GM18508 (cell line): ENCODE data around the gene POU2AF1.
A peak's percentile ranks its signal among the peaks of the same experiment; 100 is the strongest.

Experiments used
- ATAC-seq: cut with Tn5 transposase; IDR thresholded peaks from one replicate; pipeline ENCODE4 v1.9.1; 2021; ENCODE audit warnings: moderate number of reproducible peaks; ENCODE audit not compliant: insufficient read depth, unreplicated experiment

POU2AF1 gene

DNA sequence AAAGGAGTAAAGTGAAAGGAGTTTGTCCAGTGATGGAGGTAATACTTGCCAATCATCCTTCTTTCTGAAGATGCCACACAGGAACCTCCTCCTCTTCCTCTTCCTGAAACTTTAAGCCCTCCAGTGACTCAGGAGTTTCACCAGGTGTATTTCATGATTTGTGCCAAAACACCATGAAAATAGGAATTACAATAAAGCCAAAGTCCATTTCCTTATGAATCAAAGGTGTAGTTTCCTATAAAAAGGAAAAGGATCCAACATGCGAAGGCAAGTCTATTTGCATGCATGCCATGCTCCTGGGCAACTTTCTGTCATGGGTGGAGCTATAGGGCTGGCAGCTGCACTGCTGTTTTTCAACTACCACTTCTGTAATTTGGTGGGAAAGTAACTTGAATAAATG lies 9.8 kb upstream of the POU2AF1 start:
- ATAC-seq, result no peak

DNA sequence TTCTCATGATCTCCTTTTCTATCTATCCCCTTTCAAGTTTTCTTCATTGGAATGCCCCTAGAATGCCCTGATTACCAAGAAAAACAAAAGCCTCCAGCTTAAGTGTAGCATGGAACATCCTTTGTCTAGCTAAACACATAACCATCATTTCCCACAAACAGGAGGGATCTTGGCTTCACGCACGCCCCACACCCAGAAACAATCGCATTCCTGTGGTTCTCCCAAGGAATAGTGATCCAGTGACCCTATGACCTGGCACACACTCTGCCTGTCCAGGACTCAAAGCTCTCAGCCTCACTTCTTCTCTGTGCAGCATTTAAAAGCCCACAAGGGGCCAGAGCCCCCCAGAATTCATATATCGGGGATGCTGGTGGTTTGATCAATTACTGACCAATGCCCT lies 9.3 kb upstream of the POU2AF1 start:
- ATAC-seq, result no peak

DNA sequence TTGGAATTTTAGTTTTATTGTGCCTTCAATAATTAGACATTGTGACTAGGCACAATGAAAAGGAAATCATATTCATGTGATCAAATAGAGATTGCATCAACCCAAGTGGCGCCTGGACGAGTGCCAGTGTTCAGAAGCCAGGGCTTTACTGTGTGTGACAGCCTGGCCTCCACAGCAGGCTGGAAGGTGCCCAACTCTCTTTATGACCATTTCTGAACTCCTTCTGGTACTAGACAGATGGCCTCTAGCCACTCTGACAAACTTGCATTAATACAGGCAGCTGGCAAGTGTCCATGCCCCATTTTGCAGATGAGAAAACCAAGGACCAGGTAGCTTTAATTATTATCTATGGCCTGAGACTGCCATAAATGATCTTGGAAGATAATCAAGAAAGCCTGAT lies 8.3 kb upstream of the POU2AF1 start:
- no peak for ATAC-seq

DNA sequence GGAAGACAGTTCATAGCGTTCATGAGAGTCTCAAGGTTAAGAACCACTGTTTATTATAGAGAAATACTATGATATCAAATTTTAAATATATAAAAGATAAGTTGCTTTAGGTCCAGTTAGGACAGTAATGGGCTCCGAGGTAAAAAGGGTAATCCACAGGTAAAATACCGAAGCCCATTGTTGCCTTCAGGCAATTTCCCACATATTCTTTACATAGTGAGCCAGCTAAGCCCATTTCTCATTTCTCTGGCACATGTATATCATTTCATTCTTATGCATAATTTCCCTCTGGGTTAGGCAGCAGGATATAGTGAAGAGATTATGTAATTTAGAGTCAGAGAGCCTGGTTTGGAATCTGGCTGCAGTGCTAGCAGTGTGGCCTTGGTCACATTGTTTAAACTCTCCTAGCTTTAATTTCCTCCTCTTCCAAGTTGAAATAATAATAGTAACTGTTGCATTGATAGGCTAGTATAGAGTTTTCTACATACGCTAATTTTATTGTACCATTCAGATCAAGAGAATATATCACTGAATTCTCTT lies 7.6 kb upstream of the POU2AF1 start:
- ATAC-seq, result no peak

DNA sequence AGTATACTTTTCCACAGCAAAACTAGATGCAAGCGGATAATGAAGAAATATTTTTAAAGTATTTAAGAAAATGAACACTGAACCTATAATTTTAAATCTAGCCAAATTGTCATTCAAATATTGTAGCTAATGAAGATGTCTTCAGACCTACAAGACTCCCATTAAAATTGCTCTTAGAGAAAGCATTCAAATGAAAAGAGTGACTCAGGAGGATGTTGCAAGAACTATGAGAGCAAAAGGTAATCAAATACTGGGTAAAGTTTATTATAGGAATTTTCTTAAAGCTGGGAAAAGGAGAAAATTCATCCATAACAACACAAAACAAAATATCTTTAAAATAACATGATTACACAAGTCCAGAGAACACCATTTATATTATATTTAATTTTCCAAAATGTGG lies 5.4 kb upstream of the POU2AF1 start:
- no peak for ATAC-seq

DNA sequence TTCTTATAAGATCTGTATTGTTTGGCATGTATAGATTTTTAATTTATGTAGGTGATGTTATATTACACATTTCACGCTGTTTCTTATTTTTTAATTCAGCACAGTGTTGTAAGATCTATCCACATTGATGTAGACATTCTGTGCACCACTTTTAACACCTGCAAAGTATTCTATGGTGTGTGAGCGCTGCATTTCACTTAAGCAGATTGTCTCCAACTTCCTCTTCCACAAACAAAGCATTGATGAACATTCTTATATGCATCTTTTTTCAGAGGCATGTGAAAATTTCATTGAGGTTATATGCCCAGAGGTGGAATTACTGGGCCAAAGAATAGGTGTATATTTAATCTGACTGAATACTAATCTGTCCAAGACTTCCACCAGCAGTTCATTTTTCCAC lies 3.4 kb upstream of the POU2AF1 start:
- no peak for ATAC-seq

DNA sequence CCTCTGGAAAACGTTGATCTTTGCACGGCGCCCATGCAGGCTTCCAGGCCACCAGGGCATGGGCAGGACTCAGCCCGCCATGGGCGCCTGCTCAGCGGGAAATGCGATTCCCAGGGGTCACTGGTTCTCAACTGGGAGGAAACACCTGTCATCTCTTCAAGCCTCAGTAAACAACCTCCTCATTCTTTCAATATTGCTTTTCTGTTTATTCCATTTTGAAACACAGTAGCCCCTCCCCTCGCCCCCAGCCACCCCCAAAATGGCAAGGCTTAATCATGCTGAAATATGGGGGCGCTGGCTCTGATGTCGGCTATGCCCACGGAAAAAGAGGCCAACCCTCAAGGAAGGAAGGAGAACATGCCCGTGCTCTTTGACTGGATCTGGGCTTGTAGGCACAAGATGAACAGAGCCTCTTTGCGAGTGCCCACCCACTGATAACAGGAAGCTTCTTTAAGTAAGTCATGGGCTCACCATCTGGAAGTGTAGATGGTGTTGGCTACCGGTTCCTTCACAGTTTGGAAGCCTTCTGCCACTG lies 594 bp upstream of the POU2AF1 start:
- ATAC-seq, result peak; percentile 17

DNA sequence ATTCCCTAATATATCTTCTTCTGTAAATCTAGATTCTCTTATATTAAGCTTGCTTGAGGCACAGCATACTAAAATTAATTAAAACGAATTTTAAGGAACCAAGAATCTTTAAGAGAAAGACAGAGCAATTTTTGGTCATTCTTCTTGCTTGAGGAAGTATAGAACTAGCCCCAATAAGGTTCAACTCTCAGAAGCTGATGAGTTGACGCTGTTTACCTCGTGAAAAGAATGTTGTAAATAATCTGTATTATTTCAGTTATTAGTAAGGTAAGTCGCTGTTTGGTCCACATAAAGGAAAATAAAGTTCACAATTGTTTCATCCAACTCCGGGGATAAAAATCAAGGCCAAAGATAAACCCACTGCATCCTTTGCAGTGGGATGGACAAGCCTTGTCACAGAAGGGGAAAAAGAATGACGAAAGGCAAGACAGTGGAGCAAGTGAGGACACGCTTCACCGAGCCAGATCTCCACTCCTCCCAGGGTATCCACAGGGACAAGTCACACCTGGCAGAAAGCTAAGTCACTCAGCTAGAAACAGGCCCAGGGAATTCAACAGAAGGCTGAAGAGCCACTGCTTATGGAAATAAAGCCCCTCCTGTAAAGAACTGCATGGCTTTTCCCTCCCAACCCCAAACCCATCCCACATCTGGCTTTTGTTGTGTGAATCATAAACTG lies 752 bp downstream of the POU2AF1 start:
- no peak for ATAC-seq

DNA sequence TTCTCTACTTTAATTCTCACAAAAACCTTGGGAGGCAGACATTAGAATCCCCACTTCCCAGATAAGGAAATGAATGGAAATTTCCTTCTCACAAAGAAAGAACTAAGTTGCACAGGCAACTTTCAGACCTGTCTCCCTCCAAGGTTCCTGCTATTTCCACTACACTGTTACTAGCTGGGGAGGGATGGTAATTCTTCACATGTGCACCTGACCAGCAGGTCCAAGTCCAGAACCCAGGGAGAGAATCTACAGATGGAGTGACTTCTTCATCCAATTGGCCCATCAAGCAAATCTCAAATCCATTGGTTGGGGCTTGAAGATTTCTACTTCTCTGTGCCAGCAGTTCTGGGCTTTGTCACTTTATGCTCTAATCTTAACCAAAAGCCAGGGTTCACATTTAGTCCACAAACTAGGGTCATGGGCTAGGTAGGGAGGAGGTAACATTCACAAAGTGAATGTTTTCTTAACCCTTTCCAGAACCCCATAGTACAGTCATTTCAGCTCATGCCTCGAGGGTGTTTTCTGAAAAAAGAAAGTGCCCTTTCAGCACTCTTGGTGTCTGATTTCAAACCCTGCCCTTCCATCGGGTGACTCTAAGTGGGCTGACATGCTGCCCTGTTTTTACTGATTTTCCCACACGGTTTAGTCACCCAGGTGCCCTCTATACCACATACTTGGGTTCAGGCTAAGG lies 2.7 kb downstream of the POU2AF1 start:
- ATAC-seq, result no peak

DNA sequence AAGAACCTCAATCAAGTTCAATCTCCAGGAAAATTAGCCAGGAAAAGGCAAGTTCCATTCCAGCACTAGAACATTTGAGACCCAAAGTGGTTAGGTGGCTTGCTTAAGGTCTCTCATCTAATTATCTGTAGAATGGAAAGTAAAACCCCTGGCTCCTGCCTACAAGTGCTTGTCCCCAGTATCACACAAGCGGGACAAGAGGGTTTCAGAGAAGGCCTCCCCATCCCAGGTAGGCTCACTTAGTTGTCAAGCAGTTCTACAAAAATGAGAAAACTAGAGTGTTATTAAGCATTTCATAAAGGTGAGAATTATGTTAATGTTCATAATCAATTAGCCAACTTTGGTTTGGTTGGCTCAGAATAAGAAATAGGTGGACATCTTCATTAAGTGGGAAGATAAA lies 5.5 kb downstream of the POU2AF1 start:
- ATAC-seq, result no peak

DNA sequence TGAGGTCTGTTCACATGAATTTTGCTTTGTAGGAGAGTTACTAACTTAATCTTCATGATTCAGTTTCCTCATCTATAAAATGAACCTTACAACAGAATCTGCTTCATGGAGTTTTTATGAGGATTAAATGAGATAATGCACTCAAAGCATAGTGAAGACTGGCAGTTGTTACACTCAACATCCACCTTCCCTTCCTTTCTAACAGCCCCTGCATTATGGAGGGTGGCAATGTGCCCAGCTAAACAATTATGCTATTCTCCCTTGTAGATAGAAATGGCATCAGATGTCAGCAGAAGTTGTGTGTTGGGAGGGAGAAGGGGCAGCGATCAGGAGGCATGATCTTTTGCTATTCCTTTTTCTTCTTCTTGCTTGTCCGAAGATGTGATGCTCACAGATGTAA lies 6.5 kb downstream of the POU2AF1 start:
- no peak for ATAC-seq

DNA sequence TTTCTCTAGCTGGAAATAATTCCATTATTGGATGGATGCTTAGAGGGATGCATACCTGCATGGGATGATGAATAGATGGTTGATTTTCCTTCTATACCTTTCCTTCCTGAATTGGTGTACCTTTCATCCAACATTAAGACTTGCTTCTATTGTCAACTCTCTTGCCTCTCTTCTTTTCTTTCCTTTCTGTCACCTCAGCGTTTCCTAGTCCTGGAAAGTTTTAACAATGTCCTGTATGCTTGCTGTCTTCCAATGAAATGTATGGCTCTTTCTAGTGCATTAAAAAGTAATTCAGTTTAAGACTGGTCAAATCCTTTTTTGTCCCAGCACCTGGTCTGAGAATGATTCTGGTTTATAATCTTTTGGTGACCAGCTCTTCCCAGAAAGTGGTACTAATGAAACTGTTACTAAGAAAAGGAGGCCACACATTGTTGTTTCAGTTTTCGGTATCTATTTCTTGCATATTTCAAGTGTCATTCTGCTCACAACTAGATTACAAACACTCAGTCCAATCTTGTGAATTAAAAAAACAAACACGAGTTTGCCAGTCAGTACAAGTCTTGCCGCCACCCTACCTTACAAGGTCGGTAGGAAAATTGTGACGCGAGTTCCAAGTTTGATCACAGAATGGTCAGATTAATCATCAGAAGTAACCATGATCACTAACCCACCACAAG lies 8.0 kb downstream of the POU2AF1 start:
- peak; percentile 40 for ATAC-seq

DNA sequence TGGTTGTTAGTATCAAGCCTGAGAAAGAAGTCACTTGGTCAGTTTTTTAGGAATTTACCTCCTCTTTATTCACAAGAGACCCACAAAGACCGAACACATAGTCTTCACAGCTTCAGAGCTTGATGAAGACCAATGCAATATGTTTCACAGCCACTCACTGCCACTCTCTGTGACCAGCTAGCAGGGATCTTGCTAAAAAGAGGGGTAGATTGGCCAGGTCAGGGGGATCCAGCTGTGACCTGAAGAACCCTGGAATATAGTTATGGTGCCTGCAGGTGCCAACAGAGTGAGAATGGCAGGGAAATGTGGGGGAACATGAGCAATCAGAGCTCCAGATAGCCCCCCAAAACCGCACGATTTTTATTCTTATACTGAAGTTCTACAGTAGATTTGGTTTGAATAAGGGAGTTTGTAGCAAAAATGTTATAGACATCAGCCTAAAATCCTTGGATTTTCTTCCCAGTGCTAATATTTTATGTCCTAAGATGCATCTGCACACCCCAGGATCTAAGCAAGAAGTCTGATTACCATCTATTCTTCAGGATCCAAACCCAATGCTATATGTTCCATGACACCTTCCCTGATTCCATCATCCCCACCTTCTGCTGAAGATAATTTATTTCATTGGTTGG lies 8.7 kb downstream of the POU2AF1 start:
- no peak for ATAC-seq

DNA sequence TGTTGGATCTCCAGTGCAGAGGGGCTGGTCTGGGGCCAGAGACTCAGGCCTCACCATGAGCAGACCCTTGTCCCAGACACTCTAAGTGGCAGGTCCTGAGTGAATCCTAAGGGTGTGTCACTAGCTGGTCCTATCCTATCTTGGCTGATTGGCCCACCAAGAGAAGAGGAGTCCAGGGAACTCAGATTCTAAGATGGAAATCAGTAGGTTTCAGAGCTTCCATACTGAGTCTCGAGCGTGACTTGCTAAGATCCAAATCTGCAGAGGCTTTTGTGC lies 10.9 kb downstream of the POU2AF1 start:
- no peak for ATAC-seq

DNA sequence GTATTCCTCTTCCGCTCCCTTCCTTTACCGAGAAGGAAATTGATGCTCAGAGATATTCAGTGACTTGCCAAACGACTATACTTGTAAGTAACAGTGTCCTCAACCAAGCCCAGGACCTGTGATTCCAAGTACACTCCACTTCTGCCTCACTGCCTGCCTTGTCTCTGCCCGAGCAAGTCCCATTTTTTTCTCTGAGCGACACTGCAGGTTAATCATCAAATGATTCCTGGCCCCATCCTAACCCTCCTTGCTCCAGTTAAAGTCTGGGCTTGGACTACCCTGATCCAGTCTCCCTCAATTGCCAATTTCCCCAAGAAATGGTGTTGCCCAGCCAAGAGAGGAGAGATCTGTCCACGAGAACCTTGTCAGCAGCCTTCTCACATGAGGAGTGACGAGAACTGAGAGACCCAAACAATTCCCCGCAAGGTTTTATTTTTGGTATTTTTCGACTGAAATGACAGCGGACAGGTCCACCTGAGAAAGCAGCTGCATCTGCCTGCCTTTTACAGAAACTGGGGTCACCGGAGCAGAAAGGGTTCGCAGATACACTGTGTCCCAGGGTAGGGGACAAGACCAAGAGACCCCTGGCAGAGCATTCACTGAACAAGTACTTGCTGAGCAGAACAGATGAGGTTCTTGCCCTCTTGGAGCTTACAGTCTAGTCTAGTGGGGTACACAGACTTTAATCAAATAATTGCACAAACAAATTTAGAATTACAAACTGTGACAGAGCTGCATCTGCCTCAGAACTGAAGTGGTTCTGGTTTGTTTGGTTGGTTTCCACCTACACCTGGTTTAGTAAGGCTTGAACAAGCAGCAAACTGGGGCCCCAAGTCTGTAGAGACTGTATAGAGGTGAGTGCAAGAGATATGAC lies 11.4 kb downstream of the POU2AF1 start:
- peak; percentile 35 for ATAC-seq

DNA sequence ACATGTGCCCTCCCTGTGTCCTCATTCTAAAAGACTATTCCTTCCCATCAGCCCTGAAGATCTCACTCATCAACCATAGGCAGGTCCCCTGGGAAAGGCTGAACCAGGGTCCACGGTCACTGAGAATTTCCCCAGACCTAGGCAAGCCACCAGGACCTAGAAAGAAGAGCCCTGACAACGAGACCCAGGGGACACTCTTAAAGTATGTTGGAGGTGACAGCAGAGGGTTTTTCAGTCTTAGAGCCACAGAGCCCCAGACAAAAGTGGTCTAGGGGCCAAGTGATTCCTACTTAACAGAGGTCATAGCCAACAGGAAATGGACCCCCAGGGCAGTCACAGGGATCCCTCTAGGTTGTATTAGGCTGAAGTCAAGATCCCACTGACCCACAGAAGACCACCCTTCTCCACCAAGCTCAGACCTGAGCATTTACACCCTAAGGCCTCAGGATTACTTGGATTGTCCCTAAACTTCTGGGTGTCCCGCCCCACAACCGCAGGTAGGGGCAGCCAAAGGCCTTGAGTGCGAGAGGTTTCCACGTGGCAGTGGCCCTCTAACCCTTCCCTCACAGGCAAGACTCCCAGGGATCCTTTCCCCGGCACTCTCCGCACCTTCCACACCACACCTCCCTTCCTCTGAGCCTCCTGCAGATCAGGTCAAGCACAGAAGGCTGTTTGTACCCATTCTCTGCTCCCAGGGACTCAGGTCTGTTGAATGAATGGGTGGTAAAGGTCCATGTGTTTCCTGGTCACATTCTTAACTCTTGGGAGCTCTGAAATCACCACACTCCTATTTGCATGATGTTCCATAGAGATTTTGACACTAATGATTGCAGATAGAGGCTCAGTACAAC lies 12.3 kb downstream of the POU2AF1 start:
- ATAC-seq, result no peak

DNA sequence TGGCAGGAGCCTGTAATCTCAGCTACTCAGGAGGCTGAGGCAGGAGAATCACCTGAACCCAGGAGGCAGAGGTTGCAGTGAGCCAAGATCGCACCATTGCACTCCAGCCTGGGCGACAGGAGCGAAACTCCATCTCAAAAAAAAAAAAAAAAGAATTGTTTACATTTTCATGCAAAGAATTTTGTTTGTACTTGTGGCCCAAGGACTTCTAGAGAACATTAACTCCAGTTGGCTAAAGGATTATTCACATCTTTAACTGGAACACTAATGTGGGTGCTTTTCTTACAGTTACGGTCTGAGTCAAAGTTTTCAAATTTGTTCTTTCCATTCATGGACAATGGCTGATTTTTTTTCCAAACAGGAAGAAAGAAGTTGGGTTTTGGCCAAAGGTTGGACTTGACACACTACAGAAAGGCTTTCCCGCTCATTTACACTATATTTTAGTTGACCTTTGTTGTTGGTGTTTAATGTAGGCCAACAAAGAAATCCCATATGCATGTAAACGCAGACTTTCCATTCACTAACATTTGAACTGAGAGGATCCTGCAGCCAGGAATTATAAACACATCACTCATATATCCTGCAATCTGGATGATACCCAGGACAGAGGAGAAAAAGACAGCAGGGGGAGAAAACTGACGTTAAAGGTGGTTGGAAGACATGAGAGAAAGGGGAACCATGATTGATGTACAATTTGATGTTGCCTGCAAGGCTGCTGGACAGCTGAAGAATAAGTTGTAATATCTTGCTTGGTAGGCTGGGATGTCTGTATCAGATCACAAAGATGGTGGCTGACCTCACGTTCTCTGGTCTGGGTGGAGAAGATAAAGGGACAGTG lies 13.1 kb downstream of the POU2AF1 start:
- no peak for ATAC-seq

DNA sequence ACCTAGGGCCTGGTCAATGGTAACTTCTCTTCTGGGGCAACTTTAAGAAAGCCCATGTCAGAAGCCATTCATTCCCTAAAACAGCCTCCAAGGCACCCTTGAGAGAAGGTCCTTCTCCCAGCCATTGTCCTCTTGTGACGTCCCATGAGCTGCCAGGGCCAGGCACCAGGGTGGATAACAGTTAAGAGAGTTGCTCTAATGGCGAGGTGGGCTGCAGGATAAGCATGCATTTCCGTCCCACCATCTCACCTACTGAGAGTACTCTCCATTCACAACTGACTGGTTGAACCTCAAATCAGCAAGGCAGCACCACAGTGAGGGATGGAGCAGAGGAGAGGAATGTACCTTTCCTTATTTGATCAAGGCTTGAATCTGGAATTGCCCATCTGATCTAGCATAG lies 14.6 kb downstream of the POU2AF1 start:
- no peak for ATAC-seq
